GM18498 (cell line): ENCODE measurements around the gene KRTAP2-3.
"Not testable (repeated sequence)": the region's sequence is repeated elsewhere in the genome, so short reads cannot be mapped to it uniquely, and the experiment has no call there.

Experiments used
- ATAC-seq: cut with Tn5 transposase; IDR thresholded peaks from one replicate; pipeline ENCODE4 v1.9.1; 2021; ENCODE audit warnings: mild to moderate bottlenecking, moderate library complexity; ENCODE audit not compliant: unreplicated experiment

Gene KRTAP2-3

DNA sequence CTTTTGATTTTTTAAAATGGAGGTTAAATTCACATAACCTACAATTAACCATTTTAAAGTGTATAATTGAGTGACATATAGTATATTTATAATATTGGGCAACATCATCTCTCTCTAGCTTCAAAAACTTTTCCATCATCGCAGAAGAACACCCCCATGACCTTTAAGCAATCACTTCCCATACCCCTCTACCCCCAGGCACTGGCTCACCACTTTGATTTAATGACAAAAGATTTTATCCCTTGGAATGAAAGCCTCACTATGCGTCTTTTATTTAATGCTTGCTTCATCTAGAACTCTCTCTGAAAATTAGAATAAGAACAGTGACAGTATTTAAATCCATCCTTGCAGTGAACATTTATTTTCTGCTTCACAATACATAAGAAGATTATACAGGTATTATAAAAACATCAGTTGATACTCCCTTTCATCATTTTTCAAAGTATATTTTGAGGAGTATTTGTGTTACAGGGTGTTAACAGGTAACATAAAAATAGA is 22.0 kb downstream of the KRTAP2-3 start:
- ATAC-seq: no peak

DNA sequence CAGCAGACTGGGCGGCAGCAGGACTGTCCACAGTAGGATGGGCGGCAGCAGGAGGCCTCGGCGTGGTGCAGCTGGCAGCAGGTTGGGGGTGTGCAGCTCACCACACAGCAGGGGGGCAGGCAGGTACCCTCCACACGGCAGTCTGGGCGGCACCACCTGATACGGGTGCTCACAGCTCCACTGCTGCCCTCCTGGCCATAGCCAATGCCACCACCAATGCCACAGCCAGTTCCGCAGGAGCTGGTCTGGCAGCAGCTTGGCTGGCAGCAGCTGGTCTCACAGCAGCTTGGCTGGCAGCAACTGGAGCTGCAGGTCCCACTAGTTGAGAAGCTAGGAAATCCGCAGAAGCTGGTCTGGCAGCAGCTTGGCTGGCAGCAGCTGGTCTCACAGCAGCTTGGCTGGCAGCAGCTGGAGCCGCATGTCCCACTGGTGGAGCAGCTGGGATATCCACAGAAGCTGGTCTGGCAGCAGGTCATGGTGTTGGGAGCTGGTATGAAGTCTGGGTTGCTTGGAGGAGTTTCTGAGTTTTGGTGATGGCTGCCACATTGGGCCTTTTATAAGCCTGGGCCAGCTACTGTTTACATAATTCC is 25.5 kb downstream of the KRTAP2-3 start, which contains the start of gene KRTAP1-3:
Gene KRTAP1-3, minus strand, starts transcription at position 529 of the 590 bp plus-strand sequence. Its CDS starts 53 bp downstream, at position 476.
- ATAC-seq: not testable (repeated sequence)

DNA sequence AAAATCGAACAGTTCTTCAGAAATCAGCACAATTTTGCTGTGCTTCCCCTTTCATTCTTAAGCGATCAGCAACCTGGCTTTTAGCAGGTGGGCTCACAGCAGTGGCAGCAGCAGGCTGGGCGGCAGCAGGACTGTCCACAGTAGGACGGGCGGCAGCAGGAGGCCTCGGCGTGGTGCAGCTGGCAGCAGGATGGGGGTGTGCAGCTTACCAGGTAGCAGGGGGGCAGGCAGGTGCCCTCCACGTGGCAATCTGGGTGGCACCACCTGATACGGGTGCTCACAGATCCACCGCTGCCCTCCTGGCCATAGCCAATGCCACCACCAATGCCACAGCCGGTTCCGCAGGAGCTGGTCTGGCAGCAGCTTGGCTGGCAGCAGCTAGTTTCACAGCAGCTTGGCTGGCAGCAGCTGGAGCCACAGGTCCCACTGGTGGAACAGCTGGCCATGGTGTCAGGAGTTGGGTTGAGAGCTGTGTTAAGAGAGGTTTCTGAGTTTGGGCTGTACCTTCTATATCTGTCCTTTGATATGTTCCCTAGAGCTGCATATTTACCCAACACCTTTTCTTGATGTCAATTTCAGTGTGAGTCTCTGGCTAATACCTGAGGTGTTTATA is 30.2 kb downstream of the KRTAP2-3 start, which contains the start of gene KRTAP1-4:
Gene KRTAP1-4, minus strand, starts transcription at position 563 of the 613 bp plus-strand sequence. Its CDS starts 117 bp downstream, at position 446.
- no peak for ATAC-seq

DNA sequence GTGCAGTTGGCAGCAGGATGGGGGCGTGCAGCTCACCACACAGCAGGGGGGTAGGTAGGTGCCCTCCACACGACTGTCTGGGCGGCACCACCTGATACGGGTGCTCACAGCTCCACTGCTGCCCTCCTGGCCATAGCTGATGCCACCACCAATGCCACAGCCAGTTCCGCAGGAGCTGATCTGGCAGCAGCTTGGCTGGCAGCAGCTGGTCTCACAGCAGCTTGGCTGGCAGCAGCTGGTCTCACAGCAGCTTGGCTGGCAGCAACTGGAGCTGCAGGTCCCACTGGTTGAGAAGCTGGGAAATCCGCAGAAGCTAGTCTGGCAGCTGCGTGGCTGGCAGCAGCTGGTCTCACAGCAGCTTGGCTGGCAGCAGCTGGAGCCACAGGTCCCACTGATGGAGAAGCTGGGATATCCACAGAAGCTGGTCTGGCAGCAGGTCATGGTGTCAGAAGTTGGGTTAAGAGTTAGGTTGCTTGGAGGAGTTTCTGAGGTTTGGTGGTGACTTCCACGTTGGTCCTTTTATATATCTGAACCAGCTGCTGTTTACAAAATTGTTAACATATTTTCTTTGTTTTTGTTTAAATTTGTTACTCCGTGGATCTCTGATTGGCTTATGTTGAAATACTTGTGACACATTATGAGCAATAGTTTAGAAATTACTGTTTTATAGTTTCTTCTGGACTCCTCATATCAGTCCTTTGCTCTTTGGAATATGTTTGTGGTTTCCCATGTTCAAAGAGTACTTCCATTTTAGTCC is 33.0 kb downstream of the KRTAP2-3 start, which contains the start of gene KRTAP1-5:
Gene KRTAP1-5, minus strand, starts transcription at position 494 of the 757 bp plus-strand sequence. Its CDS starts 53 bp downstream, at position 441.
- ATAC-seq: no peak

DNA sequence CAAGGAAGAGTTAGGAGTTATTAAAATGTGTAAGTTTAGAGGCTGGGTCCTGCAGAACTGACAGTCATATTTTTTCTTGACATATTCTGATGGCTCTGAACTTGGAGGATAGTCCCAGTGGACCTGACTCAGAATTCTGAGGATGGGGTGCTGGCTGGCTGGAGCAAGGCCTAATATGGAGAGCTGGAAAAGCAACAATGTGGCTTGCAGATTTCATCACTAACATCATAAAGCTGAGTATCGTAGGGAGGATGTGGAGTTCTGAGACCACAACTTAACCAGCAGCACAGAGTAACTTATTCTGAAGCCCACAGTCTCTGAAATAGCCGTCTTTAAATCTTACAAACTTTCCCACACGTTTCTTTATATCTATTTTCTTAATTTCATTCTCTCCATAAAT is 35.2 kb downstream of the KRTAP2-3 start:
- no peak for ATAC-seq

DNA sequence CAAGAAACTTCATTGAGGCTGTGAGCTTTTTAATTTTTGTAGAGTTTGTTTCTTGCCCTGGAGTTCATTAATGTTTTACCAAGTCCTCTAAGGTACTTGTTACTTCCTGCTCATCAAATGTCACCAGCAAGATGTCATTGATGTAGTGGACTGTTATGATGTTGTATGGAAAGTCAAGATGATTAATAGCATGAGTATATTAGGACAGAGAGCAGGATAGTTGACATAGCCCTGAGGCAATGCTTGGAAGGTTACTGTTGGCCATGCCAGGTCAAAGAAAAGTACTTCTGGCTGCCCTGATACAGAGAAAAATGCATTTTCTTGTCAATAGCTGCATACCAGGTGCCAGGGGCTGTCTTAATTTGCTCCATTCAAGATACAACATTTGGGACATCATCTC is 39.6 kb downstream of the KRTAP2-3 start:
- no peak for ATAC-seq

DNA sequence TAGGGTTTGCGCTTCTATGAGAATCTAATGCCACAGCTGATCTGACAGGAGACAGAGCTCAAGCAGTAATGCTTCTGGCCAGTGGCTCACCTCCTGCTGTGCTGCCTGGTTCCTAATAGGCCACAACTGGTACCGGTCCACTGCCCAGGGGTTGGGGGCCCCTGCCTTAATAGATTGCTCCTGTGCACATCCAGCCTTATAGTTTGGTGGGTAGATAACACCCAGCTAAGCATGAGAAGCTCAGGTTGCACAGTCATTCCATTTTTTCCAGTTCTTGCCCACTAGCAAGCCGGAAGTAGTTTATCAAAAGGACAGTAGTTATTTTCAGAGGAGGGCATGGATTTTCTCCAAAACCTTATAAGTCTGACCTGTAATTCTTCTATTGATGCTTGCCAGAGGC is 40.5 kb downstream of the KRTAP2-3 start:
- ATAC-seq: no peak

DNA sequence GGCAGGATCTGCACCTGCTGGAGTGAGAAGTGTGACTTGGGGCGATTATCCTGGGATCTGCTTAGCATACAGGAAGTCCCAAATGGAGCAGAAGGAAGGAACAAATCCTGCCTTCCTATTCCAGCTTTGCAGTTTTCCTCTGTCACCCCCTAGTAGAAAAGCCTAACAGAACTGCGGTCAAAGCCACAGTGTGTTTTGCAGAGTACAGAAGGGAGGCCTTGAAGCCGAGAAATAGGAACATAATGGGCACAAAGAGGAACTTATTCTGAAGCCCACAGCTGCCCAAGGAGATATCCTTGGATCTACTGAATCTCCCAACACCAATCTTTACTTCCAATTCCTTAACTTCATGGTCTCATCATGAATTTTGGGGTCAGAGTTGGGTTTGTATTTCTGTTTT is 41.4 kb downstream of the KRTAP2-3 start:
- no peak for ATAC-seq

DNA sequence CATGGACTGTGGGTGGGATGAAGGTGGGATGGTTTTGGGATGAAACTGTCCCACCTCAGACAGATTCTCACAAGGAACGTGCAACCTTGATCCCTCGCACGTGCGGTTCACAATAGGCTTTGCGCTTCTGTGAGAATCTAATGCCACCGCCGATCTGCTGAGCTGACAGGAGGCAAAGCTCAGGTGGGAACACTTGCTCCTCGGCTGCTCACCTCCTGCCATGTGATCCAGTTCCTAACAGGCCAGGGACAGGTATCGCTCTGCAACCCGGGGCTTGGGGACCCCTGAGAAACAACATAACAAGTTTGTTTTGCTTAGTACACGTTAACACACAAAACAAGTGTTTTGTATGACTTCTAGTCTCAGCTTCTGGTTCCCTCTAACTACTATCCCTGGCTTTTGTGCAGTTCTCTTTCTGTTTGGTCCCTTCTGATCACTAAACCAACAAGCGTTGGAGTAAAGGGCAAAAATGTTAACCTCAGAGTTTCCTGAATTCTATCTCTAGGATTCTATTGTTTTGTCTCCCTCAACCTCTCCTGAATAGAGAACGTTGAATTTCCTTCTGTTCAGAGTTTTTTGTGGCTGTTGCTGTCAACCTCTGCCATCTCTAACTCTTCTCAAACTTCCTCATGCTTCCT is 43.2 kb downstream of the KRTAP2-3 start:
- no peak for ATAC-seq

DNA sequence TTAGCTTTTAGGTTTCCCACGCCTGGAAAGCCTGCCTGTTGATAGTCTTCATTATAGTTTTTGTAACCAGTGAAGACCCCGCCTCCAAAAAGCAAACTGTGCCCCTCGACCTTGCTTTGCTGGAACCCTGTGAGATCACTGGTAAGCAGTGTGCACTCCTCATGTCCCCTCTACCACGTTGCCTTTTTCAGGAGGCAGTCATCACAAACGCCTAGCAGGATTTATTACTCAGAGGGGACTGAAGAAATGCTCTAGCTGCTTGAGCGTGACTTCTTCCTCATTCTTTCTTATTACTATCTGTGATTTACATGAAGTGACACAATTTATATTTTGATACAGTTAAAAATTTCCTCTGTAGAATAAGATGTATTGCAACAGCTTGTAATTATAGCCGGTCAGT is 44.5 kb downstream of the KRTAP2-3 start:
- ATAC-seq: no peak

DNA sequence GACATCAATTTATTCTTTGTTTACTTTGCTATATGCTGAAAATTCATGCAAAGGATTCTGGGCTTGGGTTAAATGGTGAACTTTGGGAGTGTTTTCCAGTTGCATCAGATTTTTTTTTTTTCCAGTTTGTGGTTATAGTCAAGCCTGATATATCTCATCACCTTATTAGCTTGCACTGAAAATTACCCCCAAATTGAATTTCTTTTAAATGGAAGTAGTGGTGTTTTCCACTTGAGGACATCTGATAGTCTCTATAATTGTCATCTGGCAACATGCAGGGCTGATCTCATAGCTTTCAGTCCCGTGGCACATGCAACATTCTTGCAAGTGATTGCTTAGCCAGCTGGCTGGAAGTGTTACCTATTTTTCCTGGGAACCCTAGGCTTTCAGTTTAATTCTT is 46.3 kb downstream of the KRTAP2-3 start:
- no peak for ATAC-seq

DNA sequence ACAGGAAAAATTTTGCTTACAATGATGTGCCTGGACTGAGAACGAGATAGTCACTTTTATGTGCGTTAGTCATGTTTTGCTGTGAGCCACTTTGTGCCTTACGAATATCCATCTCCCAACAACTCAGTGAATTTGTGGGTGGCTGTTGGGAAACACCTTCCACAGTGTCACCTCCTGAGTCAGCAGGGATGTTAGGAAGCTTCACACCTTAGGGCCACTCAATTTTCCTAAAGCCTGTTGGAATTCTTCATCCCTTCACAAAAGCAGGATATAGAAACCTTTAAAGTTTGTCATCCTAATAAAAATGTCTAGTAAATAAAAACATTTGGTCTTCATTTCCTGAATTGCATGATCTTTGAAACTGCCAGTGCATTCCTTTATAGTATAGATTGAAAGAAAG is 46.7 kb downstream of the KRTAP2-3 start:
- no peak for ATAC-seq

DNA sequence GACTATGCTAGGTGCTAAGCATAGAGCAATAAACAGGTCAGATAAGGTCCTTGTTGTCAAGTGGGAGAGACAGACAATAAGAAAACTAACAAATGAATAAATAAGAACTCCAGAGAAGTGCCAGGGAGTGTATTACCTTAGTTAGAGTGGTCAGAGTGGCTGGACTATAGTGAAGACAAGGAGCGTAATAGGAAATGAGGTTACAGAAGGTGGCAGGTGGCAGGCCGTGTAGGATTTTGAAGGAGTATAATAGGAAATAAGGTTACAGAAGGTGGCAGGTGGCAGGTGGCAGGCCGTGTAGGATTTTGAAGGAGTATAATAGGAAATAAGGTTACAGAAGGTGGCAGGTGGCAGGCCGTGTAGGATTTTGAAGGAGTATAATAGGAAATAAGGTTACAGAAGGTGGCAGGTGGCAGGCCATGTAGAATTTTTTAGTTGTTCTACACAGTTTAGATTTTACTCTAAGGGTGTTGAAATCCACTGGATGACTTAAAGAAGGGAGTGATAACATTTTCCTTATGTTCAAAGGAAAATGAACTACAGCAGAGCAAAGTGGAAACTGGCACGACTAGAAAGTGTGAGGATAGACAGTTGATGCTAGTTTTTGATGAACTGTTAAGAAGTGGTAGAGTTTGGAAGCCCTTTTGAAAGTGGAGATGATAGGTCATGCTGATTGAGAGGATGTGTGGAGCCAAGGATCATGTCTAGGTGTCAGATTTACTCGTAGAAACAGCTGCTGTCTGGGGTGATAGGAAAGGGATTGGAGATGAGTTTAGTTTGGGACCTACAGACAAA is 47.4 kb downstream of the KRTAP2-3 start:
- no peak for ATAC-seq

DNA sequence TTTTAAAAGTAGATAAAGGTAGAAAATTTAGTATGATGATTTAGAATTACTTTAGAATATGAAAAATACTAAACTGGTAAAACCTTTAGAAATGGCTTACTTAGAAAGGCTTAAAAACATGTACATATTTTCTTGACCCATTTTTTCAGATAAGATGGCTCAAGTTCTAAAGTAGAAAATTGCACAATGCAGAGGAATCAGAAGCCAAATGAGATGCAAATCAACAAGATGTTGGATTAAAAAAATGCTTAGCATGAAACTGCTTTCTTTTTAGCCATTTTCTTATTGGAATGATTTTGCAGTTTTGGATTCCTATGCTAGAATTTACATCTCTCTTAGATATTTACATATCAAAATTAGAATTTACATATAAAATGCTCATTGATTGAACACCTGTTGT is 49.5 kb downstream of the KRTAP2-3 start:
- no peak for ATAC-seq

DNA sequence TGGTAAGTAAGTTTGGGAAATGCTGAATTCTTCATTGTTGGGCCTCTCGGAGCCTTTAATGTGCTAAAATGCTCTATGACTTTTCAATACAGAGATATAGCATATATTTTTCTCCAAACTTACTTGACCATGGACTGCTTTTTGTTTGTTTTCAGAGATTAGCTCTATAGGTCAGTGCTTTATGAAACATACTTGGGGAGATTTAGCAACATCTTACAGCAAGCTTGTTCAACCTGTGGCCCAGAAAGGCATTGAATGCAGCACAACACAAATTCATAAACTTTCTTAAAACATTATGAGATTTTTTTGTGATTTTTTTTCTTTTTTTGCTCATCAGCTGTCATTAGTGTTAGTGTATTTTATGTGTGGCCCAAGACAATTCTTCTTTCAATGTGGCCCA is 50.0 kb downstream of the KRTAP2-3 start:
- ATAC-seq: no peak

DNA sequence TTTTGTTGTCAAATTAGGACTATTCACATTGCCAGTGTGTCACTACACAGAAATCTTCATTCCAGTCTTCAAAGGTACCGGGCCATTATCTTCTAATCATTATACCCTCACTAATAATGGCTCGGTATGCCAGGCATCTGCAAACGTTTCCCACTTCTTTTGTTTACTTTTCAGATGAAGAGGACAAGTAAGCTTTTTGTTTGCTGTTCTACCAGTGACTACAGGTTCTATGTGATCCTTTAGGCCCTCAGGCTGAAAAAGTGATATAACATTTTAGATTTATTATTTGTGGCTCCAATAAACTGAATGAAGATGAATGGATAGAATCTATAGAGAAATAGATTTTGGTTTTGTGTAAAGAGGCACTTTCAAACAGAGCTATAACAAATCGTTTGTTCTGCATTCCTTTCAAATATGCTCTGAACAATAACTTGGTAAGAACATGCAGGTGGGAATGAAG is 50.6 kb downstream of the KRTAP2-3 start:
- no peak for ATAC-seq
